HEK293 (cell line): Measurements from ENCODE around the gene CARS1.

ENCODE experiments used
- CTCF ChIA-PET: fragments of 350-600 bp; formaldehyde crosslinking; extraction: SDS; loops from one replicate; lab custom pipeline; 2021; ENCODE audit warnings: antibody characterized with exemption; lab: Yijun Ruan, JAX
- POLR2A ChIA-PET: fragments of 300-600 bp; formaldehyde crosslinking; extraction: SDS; loops from one replicate; lab custom pipeline; 2020; ENCODE audit warnings: antibody characterized with exemption, inconsistent platforms; lab: Yijun Ruan, JAX
- H3K27ac ChIP-seq: fragments of 200-500 bp; sonication (Bioruptor generic); 2 replicates; pipeline ENCODE4 v1.5.1; 2014; ENCODE audit warnings: low read depth, low read length, control low read depth, inconsistent platforms; ENCODE audit errors: extremely low read depth
- H3K36me3 ChIP-seq, 2 experiments: fragments of 200-500 bp in 1 of 2; sonication (Bioruptor generic) in 1 of 2; 1 replicate in 1 of 2; 2 replicates in 1 of 2; pipeline ENCODE4 v1.5.1; 2014 to 2017; ENCODE audit warnings: inconsistent platforms in 2 of 2, low read length in 2 of 2; ENCODE audit not compliant: control insufficient read depth in 2 of 2, insufficient read depth in 1 of 2
- H3K4me1 ChIP-seq: fragments of 200-500 bp; sonication (Bioruptor generic); 2 replicates; pipeline ENCODE4 v1.5.1; 2014; ENCODE audit warnings: mild to moderate bottlenecking, low read length, inconsistent platforms; ENCODE audit not compliant: control insufficient read depth, insufficient read depth
- H3K4me3 ChIP-seq: 2 replicates; pipeline ENCODE4 v1.5.1; 2011; ENCODE audit warnings: low read depth, mild to moderate bottlenecking, control low read depth, low read length, moderate library complexity
- H3K9me3 ChIP-seq: fragments of 200-500 bp; sonication (Bioruptor generic); 2 replicates; pipeline ENCODE4 v1.5.1; 2014; ENCODE audit warnings: low read depth, low read length, inconsistent platforms; ENCODE audit not compliant: control insufficient read depth, insufficient read depth
- KLF10 ChIP-seq: fragments of 450-650 bp; IDR thresholded peaks from 2 replicates; pipeline ENCODE4 v1.5.1; 2018; ENCODE audit warnings: missing biosample characterization, mild to moderate bottlenecking, missing genetic modification characterization
- KLF8 ChIP-seq: fragments of 450-650 bp; formaldehyde crosslinking; IDR thresholded peaks from 2 replicates; pipeline ENCODE4 v1.5.1; 2016; ENCODE audit warnings: missing biosample characterization, missing genetic modification characterization
- KLF9 ChIP-seq: fragments of 450-650 bp; formaldehyde crosslinking; IDR thresholded peaks from 2 replicates; pipeline ENCODE4 v1.5.1; 2016; ENCODE audit warnings: missing biosample characterization, missing genetic modification characterization, low read depth
- MYNN ChIP-seq: fragments of 450-650 bp; formaldehyde crosslinking; IDR thresholded peaks from 2 replicates; pipeline ENCODE4 v1.5.1; 2016; ENCODE audit warnings: missing biosample characterization, missing genetic modification characterization, borderline replicate concordance
- ZFP69B ChIP-seq: fragments of 450-650 bp; formaldehyde crosslinking; IDR thresholded peaks from 2 replicates; pipeline ENCODE4 v1.5.1; 2016; ENCODE audit warnings: missing biosample characterization, missing genetic modification characterization
- ZNF16 ChIP-seq: fragments of 450-650 bp; formaldehyde crosslinking; IDR thresholded peaks from 2 replicates; pipeline ENCODE4 v1.5.1; 2016; ENCODE audit warnings: low read depth, missing biosample characterization, missing genetic modification characterization
- ZNF174 ChIP-seq: fragments of 450-650 bp; formaldehyde crosslinking; IDR thresholded peaks from 2 replicates; pipeline ENCODE4 v1.5.0; 2017; ENCODE audit warnings: missing biosample characterization, mild to moderate bottlenecking, missing genetic modification characterization
- ZNF211 ChIP-seq: fragments of 450-650 bp; formaldehyde crosslinking; IDR thresholded peaks from 2 replicates; pipeline ENCODE4 v1.5.1; 2016; ENCODE audit warnings: low read depth, missing biosample characterization, missing genetic modification characterization
- ZNF221 ChIP-seq: fragments of 450-650 bp; formaldehyde crosslinking; IDR thresholded peaks from 2 replicates; pipeline ENCODE4 v1.5.1; 2017; ENCODE audit warnings: missing biosample characterization, missing genetic modification characterization, borderline replicate concordance
- ZNF248 ChIP-seq: fragments of 450-650 bp; formaldehyde crosslinking; IDR thresholded peaks from 2 replicates; pipeline ENCODE4 v1.5.1; 2017; ENCODE audit warnings: missing biosample characterization, missing genetic modification characterization
- ZNF292 ChIP-seq: fragments of 450-650 bp; formaldehyde crosslinking; IDR thresholded peaks from 2 replicates; pipeline ENCODE4 v1.5.1; 2016; ENCODE audit warnings: low read depth, missing biosample characterization, missing genetic modification characterization, borderline replicate concordance
- ZNF311 ChIP-seq: fragments of 450-650 bp; formaldehyde crosslinking; IDR thresholded peaks from 2 replicates; pipeline ENCODE4 v1.5.1; 2017; ENCODE audit warnings: missing biosample characterization, missing genetic modification characterization, borderline replicate concordance
- ZNF350 ChIP-seq: fragments of 450-650 bp; formaldehyde crosslinking; IDR thresholded peaks from 2 replicates; pipeline ENCODE4 v1.5.0; 2017; ENCODE audit warnings: missing biosample characterization, mild to moderate bottlenecking, missing genetic modification characterization
- ZNF366 ChIP-seq: fragments of 450-650 bp; formaldehyde crosslinking; conservative IDR thresholded peaks from 2 replicates; pipeline ENCODE4 v1.5.1; 2016; ENCODE audit warnings: missing biosample characterization, missing genetic modification characterization
- ZNF37A ChIP-seq: fragments of 450-650 bp; IDR thresholded peaks from 2 replicates; pipeline ENCODE4 v1.5.1; 2018; ENCODE audit warnings: missing biosample characterization, missing genetic modification characterization
- ZNF398 ChIP-seq: fragments of 450-650 bp; formaldehyde crosslinking; IDR thresholded peaks from 2 replicates; pipeline ENCODE4 v1.5.1; 2017; ENCODE audit warnings: missing biosample characterization, missing genetic modification characterization
- ZNF473 ChIP-seq: fragments of 450-650 bp; formaldehyde crosslinking; IDR thresholded peaks from 2 replicates; pipeline ENCODE4 v1.5.1; 2017; ENCODE audit warnings: missing biosample characterization, missing genetic modification characterization
- ZNF585B ChIP-seq: fragments of 450-650 bp; formaldehyde crosslinking; IDR thresholded peaks from 2 replicates; pipeline ENCODE4 v1.5.1; 2016; ENCODE audit warnings: missing biosample characterization, missing genetic modification characterization
- ZNF600 ChIP-seq: fragments of 450-650 bp; formaldehyde crosslinking; IDR thresholded peaks from 2 replicates; pipeline ENCODE4 v1.5.1; 2016; ENCODE audit warnings: missing biosample characterization, missing genetic modification characterization
- ZNF621 ChIP-seq: fragments of 450-650 bp; formaldehyde crosslinking; IDR thresholded peaks from 2 replicates; pipeline ENCODE4 v1.5.1; 2017; ENCODE audit warnings: missing biosample characterization, missing genetic modification characterization
- ZNF623 ChIP-seq: fragments of 450-650 bp; formaldehyde crosslinking; IDR thresholded peaks from 2 replicates; pipeline ENCODE4 v1.5.1; 2016; ENCODE audit warnings: missing biosample characterization, missing genetic modification characterization
- ZNF624 ChIP-seq: fragments of 450-650 bp; formaldehyde crosslinking; IDR thresholded peaks from 2 replicates; pipeline ENCODE4 v1.5.1; 2017; ENCODE audit warnings: missing biosample characterization, missing genetic modification characterization
- ZNF747 ChIP-seq: fragments of 450-650 bp; formaldehyde crosslinking; IDR thresholded peaks from 2 replicates; pipeline ENCODE4 v1.5.1; 2016; ENCODE audit warnings: missing biosample characterization, missing genetic modification characterization
- ZNF776 ChIP-seq: fragments of 450-650 bp; formaldehyde crosslinking; IDR thresholded peaks from 2 replicates; pipeline ENCODE4 v1.5.0; 2017; ENCODE audit warnings: missing biosample characterization, missing genetic modification characterization, borderline replicate concordance
- ZNF785 ChIP-seq: fragments of 450-650 bp; formaldehyde crosslinking; IDR thresholded peaks from 2 replicates; pipeline ENCODE4 v1.5.1; 2016; ENCODE audit warnings: missing biosample characterization, missing genetic modification characterization
- TF ChIP-seq, protein P1 (sequence below): fragments of 450-650 bp; formaldehyde crosslinking; IDR thresholded peaks from 2 replicates; pipeline ENCODE4 v1.5.1; 2016; ENCODE audit warnings: missing biosample characterization, missing genetic modification characterization
- TF ChIP-seq, protein P2 (sequence below): fragments of 450-650 bp; formaldehyde crosslinking; IDR thresholded peaks from 2 replicates; pipeline ENCODE4 v1.5.1; 2016; ENCODE audit warnings: missing biosample characterization, missing genetic modification characterization
- TF ChIP-seq, protein P3 (sequence below): fragments of 450-650 bp; formaldehyde crosslinking; IDR thresholded peaks from 2 replicates; pipeline ENCODE4 v1.5.1; 2016; ENCODE audit warnings: missing biosample characterization, missing genetic modification characterization

CARS1 gene

DNA sequence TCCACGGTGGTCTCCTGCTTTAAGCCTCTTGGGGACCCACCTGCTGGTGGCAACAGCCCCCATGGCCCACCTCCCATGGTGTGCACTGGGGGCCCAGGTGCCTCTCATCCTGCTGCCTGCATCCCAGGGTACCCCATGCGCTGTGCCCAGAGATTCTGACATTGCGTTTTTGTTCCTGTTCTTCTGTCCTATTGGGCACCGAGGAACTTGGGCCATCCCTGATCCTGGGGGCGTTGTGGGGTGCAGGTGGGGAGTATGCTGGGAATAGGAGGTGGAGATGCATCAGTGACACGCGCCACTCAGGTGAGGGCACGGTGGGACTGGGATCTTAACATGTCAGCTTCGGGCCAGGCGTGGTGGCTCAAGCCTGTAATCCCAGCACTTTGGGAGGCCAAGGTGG, 52.7 kb downstream of the CARS1 start:
- Histone ChIP-seq H3K27ac (no peak overlapping the region), H3K4me3 (no peak overlapping the region), H3K4me1 (peaks cover 3% of the 10 kb centered on the region; the same call in 1 of the 2 replicates), H3K9me3 (no peaks in the 10 kb centered on the region)
- POLR2A ChIA-PET: no interaction called here
- TF ChIP-seq ZNF623 (tag by site-specific recombination) (no peak), ZNF585B (tag by site-specific recombination) (no peak), ZNF600 (tag by site-specific recombination) (no peak), ZNF776 (tag by site-specific recombination) (no peak), ZNF211 (tag by site-specific recombination) (no peak), ZNF398 (no peak), KLF9 (tag by site-specific recombination) (no peak), ZNF292 (no peak), ZNF174 (no peak), ZNF473 (tag by site-specific recombination) (no peak), ZFP69B (tag by site-specific recombination) (no peak), ZNF16 (tag by site-specific recombination) (no peak), ZNF248 (tag by site-specific recombination) (no peak)
- TF ChIP-seq, protein P1, sequence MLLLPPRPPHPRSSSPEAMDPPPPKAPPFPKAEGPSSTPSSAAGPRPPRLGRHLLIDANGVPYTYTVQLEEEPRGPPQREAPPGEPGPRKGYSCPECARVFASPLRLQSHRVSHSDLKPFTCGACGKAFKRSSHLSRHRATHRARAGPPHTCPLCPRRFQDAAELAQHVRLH (tag by site-specific recombination): no peak
- TF ChIP-seq, protein P2, sequence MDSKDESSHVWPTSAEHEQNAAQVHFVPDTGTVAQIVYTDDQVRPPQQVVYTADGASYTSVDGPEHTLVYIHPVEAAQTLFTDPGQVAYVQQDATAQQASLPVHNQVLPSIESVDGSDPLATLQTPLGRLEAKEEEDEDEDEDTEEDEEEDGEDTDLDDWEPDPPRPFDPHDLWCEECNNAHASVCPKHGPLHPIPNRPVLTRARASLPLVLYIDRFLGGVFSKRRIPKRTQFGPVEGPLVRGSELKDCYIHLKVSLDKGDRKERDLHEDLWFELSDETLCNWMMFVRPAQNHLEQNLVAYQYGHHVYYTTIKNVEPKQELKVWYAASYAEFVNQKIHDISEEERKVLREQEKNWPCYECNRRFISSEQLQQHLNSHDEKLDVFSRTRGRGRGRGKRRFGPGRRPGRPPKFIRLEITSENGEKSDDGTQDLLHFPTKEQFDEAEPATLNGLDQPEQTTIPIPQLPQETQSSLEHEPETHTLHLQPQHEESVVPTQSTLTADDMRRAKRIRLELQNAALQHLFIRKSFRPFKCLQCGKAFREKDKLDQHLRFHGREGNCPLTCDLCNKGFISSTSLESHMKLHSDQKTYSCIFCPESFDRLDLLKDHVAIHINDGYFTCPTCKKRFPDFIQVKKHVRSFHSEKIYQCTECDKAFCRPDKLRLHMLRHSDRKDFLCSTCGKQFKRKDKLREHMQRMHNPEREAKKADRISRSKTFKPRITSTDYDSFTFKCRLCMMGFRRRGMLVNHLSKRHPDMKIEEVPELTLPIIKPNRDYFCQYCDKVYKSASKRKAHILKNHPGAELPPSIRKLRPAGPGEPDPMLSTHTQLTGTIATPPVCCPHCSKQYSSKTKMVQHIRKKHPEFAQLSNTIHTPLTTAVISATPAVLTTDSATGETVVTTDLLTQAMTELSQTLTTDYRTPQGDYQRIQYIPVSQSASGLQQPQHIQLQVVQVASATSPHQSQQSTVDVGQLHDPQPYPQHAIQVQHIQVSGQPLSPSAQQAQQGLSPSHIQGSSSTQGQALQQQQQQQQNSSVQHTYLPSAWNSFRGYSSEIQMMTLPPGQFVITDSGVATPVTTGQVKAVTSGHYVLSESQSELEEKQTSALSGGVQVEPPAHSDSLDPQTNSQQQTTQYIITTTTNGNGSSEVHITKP (tag by site-specific recombination): no peak
- TF ChIP-seq, all 188 proteins: peak for 0
- CTCF ChIA-PET: interaction anchor here (1.4 kb wide), 1 partner anchor 10 kb away, joined by 4 read pairs; no protein-coding TSS in a partner anchor
- H3K36me3 ChIP-seq: peaks cover 0 to 81% of the 10 kb centered on the region in 2 experiments; a peak in 2 of 3 replicates

DNA sequence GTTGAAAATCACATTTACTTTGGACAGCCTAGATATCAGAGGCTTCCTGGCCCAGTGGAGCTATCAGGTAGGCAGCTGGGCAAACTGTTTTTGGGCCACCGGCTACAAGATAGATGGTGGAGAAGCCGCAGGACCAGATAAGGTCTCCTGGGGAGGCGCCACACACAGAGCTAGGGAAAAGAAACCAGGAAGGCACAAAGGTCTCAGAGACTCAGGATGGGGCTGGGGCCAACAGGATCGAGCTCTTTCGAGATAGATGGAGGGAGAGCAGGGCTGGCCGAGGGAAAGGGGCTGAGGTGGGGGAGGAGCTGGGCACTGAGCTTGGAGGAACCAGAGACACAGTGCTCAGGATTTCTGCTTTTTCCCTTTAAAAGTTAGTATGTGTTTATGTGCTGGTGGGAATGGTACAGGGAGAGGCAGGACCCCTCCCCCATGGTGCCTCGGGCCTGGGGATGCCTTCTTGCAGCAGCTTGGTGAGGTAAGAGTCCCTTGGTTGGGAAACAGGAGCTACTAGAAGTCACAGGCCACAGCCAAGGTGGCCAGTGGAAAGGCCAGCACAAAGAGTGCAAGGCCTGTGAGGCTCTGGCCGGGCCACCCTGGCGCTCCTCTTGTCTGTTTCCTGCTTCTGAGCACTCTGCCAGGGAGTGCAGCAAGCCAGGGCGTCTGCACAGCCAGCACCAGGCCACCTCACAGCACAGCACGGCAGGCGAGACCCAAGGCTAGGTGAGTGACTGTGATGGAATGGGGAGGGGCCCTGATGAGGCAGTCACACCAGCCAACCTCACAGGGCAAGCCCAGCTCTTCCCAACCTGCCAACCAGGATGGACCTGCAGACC, 53.6 kb downstream of the CARS1 start:
- peaks cover 0 to 73% of the 10 kb centered on the region in 2 experiments; a peak in 2 of 3 replicates for H3K36me3 ChIP-seq
- ChIA-PET CTCF (interaction anchor here (1.4 kb wide), 1 partner anchor 11 kb away, joined by 4 read pairs; no protein-coding TSS in a partner anchor), POLR2A (interaction anchor here (1.5 kb wide), 1 partner anchor 11 kb away, joined by 6 read pairs; the partner anchor contains the start of gene NAP1L4)
- H3K4me3 ChIP-seq: no peak overlapping the region
- no peaks in the 10 kb centered on the region for H3K9me3 ChIP-seq
- H3K27ac ChIP-seq: no peak overlapping the region
- H3K4me1 ChIP-seq: peaks cover 3% of the 10 kb centered on the region; the same call in 1 of the 2 replicates
- TF ChIP-seq ZNF785 (tag by site-specific recombination) (no peak), ZNF221 (tag by site-specific recombination) (no peak), KLF8 (tag by site-specific recombination) (no peak), ZNF350 (no peak), ZNF621 (no peak), ZNF311 (no peak), ZNF624 (tag by site-specific recombination) (no peak), KLF10 (tag by site-specific recombination) (no peak), ZNF366 (no peak), ZNF37A (tag by site-specific recombination) (no peak), ZNF747 (no peak), MYNN (no peak)
- TF ChIP-seq, protein P3, sequence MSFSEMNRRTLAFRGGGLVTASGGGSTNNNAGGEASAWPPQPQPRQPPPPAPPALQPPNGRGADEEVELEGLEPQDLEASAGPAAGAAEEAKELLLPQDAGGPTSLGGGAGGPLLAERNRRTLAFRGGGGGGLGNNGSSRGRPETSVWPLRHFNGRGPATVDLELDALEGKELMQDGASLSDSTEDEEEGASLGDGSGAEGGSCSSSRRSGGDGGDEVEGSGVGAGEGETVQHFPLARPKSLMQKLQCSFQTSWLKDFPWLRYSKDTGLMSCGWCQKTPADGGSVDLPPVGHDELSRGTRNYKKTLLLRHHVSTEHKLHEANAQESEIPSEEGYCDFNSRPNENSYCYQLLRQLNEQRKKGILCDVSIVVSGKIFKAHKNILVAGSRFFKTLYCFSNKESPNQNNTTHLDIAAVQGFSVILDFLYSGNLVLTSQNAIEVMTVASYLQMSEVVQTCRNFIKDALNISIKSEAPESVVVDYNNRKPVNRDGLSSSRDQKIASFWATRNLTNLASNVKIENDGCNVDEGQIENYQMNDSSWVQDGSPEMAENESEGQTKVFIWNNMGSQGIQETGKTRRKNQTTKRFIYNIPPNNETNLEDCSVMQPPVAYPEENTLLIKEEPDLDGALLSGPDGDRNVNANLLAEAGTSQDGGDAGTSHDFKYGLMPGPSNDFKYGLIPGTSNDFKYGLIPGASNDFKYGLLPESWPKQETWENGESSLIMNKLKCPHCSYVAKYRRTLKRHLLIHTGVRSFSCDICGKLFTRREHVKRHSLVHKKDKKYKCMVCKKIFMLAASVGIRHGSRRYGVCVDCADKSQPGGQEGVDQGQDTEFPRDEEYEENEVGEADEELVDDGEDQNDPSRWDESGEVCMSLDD (tag by site-specific recombination): no peak
